Uterus (tissue), 2 donors: Measurements from ENCODE around the gene PLA2G3.

ENCODE experiments used
- POLR2A ChIP-seq, 2 donors: fragments of 450-650 bp; IDR thresholded peaks; one replicate each; pipeline ENCODE4 v1.6.1; 2016; ENCODE audit warnings: antibody characterized with exemption in 2 of 2, mild to moderate bottlenecking in 1 of 2, moderate library complexity in 1 of 2
- TF ChIP-seq, protein P1 (sequence below), 4 experiments: fragments of 200-600 bp in 2 of 4; fragments of 450-650 bp in 2 of 4; sonication (generic) in 2 of 4; IDR thresholded peaks; one replicate each; pipeline ENCODE4 v1.5.1; 2016 to 2019; ENCODE audit warnings: antibody characterized with exemption in 4 of 4, mild to moderate bottlenecking in 2 of 4, moderate library complexity in 1 of 4

DNA sequence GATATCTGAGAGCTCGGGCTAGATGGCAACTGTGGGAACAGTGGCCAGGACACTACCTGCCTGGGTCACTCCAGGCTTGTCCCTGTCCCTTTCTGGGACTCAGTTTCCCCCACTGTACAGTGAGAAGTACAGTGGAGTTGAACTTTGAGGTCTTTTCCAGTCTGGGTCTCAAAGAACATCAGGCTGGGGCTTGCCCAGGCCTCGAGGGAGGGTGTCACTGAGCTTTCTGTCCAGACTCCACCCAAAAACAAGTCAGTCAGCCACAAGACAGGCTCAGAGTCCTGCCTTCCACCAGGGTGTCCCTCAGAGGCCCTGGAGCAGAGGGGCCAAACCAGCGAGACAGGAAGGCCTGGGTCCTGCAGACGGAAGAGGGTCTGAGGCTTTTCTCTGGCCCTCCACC is 2.0 kb upstream of the PLA2G3 start:
- TF ChIP-seq, protein P1, sequence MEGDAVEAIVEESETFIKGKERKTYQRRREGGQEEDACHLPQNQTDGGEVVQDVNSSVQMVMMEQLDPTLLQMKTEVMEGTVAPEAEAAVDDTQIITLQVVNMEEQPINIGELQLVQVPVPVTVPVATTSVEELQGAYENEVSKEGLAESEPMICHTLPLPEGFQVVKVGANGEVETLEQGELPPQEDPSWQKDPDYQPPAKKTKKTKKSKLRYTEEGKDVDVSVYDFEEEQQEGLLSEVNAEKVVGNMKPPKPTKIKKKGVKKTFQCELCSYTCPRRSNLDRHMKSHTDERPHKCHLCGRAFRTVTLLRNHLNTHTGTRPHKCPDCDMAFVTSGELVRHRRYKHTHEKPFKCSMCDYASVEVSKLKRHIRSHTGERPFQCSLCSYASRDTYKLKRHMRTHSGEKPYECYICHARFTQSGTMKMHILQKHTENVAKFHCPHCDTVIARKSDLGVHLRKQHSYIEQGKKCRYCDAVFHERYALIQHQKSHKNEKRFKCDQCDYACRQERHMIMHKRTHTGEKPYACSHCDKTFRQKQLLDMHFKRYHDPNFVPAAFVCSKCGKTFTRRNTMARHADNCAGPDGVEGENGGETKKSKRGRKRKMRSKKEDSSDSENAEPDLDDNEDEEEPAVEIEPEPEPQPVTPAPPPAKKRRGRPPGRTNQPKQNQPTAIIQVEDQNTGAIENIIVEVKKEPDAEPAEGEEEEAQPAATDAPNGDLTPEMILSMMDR (IDR thresholded peaks at IDR 0.05) = no peak
- TF ChIP-seq POLR2A (IDR thresholded peaks at IDR 0.05) = no peak
